Aorta (tissue), 5 donors: ENCODE data around the gene TBX2. TPM values are rescaled to one million over a fixed set of nuclear protein-coding genes. Genes with fewer than 3 reads are reported as not detected.
A peak's percentile ranks its signal among the peaks of the same experiment; 100 is the strongest.

Source experiments
- ATAC-seq: fragments of 200-7000 bp; cut with Tn5 transposase; one replicate; pipeline ENCODE4 v1.9.1; 2022; ENCODE audit warnings: moderate library complexity; ENCODE audit not compliant: low FRiP score
- DNase-seq, 2 donors: peaks; one replicate each; pipeline ENCODE4 v3.0.0-alpha.2; 2020
- H3K27ac ChIP-seq, 2 donors: one replicate each; pipeline ENCODE4 v1.5.1; 2013; ENCODE audit warnings: low read length in 2 of 2, mild to moderate bottlenecking in 2 of 2, moderate library complexity in 2 of 2, control low read depth in 1 of 2, inconsistent platforms in 1 of 2, low read depth in 1 of 2
- H3K27me3 ChIP-seq, 2 donors: one replicate each; pipeline ENCODE4 v1.6.1; 2013; ENCODE audit warnings: control low read depth in 1 of 2, low read length in 1 of 2, mild to moderate bottlenecking in 1 of 2, moderate library complexity in 1 of 2; ENCODE audit not compliant: insufficient read depth in 2 of 2, control insufficient read depth in 1 of 2
- H3K36me3 ChIP-seq, 2 donors: one replicate each; pipeline ENCODE4 v1.6.1; 2013; ENCODE audit warnings: control low read depth in 1 of 2, low read length in 1 of 2, mild to moderate bottlenecking in 1 of 2; ENCODE audit not compliant: insufficient read depth in 2 of 2, control insufficient read depth in 1 of 2
- H3K4me1 ChIP-seq, 2 donors: one replicate each; pipeline ENCODE4 v1.6.1; 2013; ENCODE audit warnings: low read length in 2 of 2, control low read depth in 1 of 2, mild to moderate bottlenecking in 1 of 2, moderate library complexity in 1 of 2; ENCODE audit not compliant: insufficient read depth in 2 of 2, control insufficient read depth in 1 of 2
- H3K4me3 ChIP-seq, 2 donors: one replicate each; pipeline ENCODE4 v1.5.1; 2013; ENCODE audit warnings: low read length in 2 of 2, control low read depth in 1 of 2, mild to moderate bottlenecking in 1 of 2
- H3K9me3 ChIP-seq: one replicate; pipeline ENCODE4 v1.6.1; 2013; ENCODE audit warnings: mild to moderate bottlenecking, low read length; ENCODE audit not compliant: control insufficient read depth
- WGBS, 2 donors: extraction: QIAGEN DNeasy Blood & Tissue Kit; methylation state at CpG; one replicate each; pipeline ENCODE4 v1.1.7; 2013; 5-methylcytosine and 5-hydroxymethylcytosine counted together
- intact Hi-C, 2 donors: fragments of 100-400 bp; cut with DNase I; formaldehyde crosslinking; loops; one replicate each; pipeline versions ENCODE4 v1.14.2 to v1.15.0; 2022
- polyA plus RNA-seq, 2 donors: library from polyadenylated mRNA; stranded (reverse); fragments of 200-250 nt; gene quantifications; one replicate each; pipeline ENCODE4 v1.2.3, GENCODE V29; 2013
- total RNA-seq, 2 donors: library from RNA; stranded (reverse); fragmentation: NEBNext Ultra II Directional; extraction: Animal tissue kit (Norgen Biotek cat#: 25700); gene quantifications; one replicate each; pipeline ENCODE4 v1.2.1, GENCODE V29; 2021
- donor health status: healthy with polysubstance abuse.
- donor health status: Bipolar disorder and iron deficiency.
- donor health status: DM: no; HTN: no; CAD: no.
- donor health status: DM: no; HTN: no; CAD: no.
- donor health status: DM: yes; HTN: yes; CAD: no.

TBX2 gene
- total and polyA plus RNA-seq, 4 donors, result 11.5 to 116 (median 35.7) TPM

DNA sequence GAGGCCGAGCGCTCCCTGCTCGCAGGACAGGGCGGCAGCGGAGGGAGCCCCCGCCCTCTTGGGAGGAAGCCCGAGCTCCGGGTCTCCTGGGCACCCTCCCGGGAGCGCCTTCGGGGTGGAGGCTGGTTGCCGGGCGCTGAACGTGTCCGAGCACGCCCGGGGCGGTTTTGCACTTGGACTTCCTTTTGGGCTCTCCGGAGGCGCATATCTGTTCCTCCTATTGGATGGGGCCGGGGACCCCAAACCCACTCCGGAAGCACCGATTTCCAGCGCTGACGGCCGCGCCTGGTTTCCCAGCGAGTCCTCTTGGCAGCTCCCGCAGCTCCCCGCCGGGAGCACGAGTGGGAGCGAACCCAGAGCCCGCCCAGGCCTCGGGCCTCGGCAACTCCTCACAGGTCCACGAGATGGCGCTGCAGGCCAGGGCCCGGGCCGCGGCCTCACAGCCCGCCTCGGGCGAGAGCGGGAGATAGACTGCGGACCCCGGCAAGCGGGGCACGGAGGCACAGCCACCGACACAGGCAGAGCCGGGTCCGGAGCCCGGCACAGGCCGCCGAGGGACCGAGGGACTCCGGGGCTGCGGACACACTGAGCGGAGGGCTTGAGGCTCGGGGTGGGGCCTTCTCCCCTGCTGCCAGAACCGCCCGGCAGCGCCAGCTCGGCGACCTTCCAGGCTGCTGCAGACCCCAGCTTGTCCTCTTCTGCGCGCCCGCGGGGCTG lies 12.7 kb downstream of the TBX2 start:
- intact Hi-C loops, result loop anchor here (2.0 to 10.0 kb wide), 5 partner anchors 80 to 690 kb away; partner anchors contain the start of gene MED13 (in 1 of the 2)
- WGBS, 2 donors, result 0% methylated on average over 55 to 69 of the region's 69 CpGs
- peak overlapping the region; percentile 38 to 97 for H3K27ac ChIP-seq

DNA sequence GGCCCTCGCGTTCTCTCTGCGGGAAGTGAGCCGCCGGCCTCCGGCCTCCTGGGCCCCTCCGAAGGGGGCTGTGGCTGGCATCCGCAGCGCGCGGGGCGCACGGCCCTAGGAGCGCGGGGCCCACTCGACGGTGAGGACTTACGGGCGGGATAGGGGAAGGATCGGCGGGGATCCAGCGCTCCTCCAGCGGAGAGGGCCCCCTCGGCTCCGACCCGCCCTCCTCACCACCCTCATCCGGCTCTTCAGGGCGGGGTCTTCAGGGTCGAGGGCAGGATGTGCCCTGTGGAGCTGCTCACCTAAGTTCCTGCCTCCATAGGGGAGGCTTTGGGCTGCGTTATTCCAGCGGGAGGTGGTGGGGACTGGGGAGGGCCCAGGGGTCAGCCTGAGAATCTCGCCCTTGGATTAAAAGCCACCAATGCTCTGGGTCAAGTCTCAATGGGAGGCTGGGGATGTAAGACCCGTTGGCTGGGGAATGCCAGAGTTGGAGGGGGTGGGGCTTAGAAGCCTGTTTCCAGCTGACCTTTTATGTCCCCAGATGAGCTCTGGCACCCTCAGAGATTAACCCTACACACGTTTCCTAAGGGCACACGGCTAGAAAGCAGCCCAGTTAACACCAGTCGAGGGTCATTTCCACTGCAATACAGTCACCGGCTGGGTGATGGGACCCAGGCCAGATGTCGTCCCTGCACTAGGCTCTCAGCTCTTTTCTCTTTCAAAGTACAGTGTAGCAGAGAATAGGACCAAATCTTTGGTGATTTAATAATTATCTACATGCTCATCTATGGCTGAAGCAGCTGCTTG lies 13.4 kb downstream of the TBX2 start:
- intact Hi-C loops, result loop anchor here (2.0 to 10.0 kb wide), 5 partner anchors 79 to 691 kb away; partner anchors contain the start of gene MED13 (in 1 of the 2)
- Histone ChIP-seq H3K36me3 (no peaks in the 10 kb centered on the region), H3K27ac (peak overlapping the region; percentile 10 to 24), H3K27me3 (no peaks in the 10 kb centered on the region), H3K4me3 (peak overlapping the region; percentile 29 to 64), H3K4me1 (no peaks in the 10 kb centered on the region), H3K9me3 (no peaks in the 10 kb centered on the region)
- 12 to 16% methylated on average over 33 to 38 of the region's 38 CpGs for WGBS, 2 donors
- peak in 1 of 2 donors; percentile 51 for DNase-seq
- no peak for ATAC-seq

More for the DNA sequence above, 12.7 kb downstream of the TBX2 start:
- H3K4me3 ChIP-seq, result peak overlapping the region; percentile 29 to 64
- no peaks in the 10 kb centered on the region for H3K36me3 ChIP-seq
- H3K4me1 ChIP-seq, result no peaks in the 10 kb centered on the region
- ATAC-seq (peak; percentile 90), DNase-seq (peak; percentile 88 to 94)
- no peaks in the 10 kb centered on the region for H3K9me3 ChIP-seq
- H3K27me3 ChIP-seq, result no peaks in the 10 kb centered on the region

DNA sequence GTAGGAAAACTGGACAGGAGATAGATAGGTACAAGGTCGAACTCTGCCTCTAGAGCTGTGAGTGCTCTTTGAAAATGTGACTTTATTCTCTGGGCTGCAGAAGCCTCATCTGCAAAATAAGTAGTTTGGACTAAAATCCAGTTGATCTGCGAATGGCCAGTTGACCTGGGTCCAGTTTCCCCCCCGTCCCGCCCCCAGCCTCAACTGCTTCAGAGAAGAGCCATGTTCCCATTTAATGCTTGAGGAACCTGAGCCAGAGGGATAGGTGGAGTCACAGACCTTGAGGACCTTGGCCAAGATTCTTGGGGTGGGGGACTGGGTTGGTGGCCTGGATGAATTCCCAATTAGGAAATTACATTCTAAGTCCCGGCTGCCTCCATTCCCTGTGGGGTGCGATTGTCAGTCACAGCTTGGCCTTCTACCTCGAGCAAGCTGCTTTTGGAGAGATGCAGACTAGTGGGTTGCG lies 14.1 kb downstream of the TBX2 start:
- DNase-seq, result peak in 1 of 2 donors; percentile 30
- H3K27ac ChIP-seq, result no peak overlapping the region
- intact Hi-C loops, result loop anchor here (2.0 to 10.0 kb wide), 5 partner anchors 79 to 691 kb away; partner anchors contain the start of gene MED13 (in 1 of the 2)
- H3K4me1 ChIP-seq, result no peaks in the 10 kb centered on the region
- 87 to 92% methylated on average over 8 of the region's 8 CpGs for WGBS, 2 donors
- H3K4me3 ChIP-seq, result no peak overlapping the region
- no peaks in the 10 kb centered on the region for H3K27me3 ChIP-seq
- ATAC-seq, result no peak
- H3K36me3 ChIP-seq, result no peaks in the 10 kb centered on the region
- H3K9me3 ChIP-seq, result no peaks in the 10 kb centered on the region

DNA sequence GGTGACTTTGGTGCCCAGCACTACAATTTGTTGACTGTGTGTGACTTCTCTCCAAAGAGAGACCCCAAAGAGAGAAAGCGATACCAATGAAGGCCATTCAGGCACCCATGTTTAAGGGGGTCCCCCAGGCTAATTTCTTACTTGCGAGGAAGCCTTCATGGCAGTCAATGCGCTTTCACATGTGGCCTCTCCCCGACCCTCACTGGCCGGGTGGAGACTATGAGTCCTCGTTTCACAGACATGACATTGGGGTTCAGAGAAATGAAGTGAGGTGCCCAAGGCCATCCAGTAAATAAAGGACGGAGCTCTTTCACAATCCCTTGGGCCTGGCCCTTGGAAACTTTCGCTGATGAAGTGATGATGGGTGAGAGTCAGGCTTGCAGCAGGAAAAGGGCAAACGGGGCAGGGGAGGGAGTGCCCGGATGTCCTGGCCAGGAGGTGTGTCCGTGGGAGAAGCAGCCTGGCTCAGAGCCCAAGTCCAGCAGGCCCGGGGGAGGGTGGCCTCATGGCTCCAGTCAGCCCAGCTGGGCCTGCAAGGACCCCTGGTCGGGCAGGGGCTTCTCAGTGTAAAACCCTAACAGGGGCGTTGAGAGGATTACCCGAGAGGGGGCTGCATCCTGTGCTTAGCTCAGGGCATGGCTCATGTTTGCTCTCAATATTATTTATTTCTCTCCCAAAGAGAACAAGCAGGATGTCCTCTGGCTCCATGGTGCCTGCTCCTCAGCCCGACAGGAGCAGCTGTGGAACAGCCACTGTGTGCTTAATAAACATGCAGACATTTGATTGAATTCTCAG lies 14.7 kb downstream of the TBX2 start:
- no peaks in the 10 kb centered on the region for H3K9me3 ChIP-seq
- ATAC-seq, result no peak
- H3K27ac ChIP-seq, result no peak overlapping the region
- peak; percentile 64 to 79 for DNase-seq
- H3K36me3 ChIP-seq, result no peaks in the 10 kb centered on the region
- no peaks in the 10 kb centered on the region for H3K27me3 ChIP-seq
- H3K4me3 ChIP-seq, result no peak overlapping the region
- H3K4me1 ChIP-seq, result no peaks in the 10 kb centered on the region
- whole genome bisulfite sequencing, 2 donors, result 67 to 68% methylated on average over 16 of the region's 16 CpGs
- intact Hi-C loops, result loop anchor here in 1 of 2 donors (5.0 to 10.0 kb wide), 4 partner anchors 78 to 692 kb away; partner anchors contain the start of gene MED13

DNA sequence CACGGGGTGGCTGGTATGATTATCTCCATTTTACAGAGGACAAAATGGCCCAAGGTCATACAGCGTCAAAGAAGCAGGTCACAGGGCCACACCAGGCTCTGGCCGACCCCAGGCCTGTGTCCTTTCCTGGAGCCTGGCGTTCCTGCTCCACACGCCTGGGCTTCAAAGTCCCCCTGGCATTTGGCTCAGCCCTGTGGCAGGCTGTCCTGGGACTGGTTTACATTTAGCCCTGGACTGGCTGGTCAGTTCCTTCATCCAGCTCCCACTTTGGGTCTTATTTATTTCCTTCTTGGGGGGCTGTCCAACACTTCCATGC lies 15.3 kb downstream of the TBX2 start:
- no peak overlapping the region for H3K27ac ChIP-seq
- H3K4me1 ChIP-seq, result no peaks in the 10 kb centered on the region
- intact Hi-C loops, result loop anchor here in 1 of 2 donors (5.0 to 10.0 kb wide), 4 partner anchors 77 to 693 kb away; partner anchors contain the start of gene MED13
- WGBS, 2 donors, result 86 to 87% methylated on average over 5 of the region's 5 CpGs
- H3K36me3 ChIP-seq, result no peaks in the 10 kb centered on the region
- ATAC-seq, result no peak
- no peaks in the 10 kb centered on the region for H3K27me3 ChIP-seq
- no peak overlapping the region for H3K4me3 ChIP-seq
- no peaks in the 10 kb centered on the region for H3K9me3 ChIP-seq
- DNase-seq, result peak in 1 of 2 donors; percentile 68

DNA sequence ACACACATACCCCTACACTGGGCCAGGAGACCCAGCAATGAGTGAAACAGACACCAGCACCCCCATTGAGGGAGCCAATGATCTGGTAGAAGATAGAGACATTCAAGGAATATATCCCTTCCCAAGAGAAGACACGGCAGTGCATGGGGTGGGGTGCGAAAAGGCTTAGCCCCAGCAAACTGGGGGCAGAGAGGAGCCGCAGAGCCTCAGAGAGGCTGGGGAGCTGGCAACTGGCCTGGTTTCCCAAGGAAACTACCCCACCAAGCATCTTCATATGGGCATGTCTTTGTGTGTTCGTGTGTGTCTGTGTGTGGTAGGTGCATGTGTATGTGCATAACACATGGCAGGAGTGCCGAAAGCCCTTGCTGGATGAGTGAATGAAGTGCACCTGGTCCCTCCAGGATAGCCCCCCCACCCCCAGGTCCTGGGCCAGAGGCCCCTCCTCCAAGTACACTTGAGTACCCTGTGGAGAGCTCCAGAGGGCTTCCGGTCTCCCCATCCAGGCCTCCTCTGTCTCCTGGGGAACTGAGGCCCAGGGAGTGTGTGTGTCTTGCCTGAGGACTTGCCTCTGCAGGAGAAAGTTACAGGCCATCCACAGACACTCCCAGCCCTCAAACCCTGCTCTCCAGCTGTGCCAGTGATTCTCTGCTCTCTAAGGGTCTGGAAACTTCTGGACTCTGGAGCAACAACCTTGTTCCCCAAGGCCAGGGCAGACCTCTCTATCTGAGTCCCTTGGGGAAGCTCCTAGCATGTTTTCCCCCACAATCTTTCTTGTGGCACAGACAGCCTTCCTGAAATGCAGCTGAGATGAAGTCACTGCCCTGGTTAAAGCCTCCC lies 15.9 kb downstream of the TBX2 start:
- Histone ChIP-seq H3K27ac (peak overlapping the region in 1 of 2 donors; percentile 56), H3K36me3 (no peaks in the 10 kb centered on the region), H3K4me3 (no peak overlapping the region), H3K4me1 (no peaks in the 10 kb centered on the region), H3K27me3 (no peaks in the 10 kb centered on the region), H3K9me3 (no peaks in the 10 kb centered on the region)
- peak in 1 of 2 donors; percentile 70 for DNase-seq
- WGBS, 2 donors, result 95 to 97% methylated on average over 6 of the region's 6 CpGs
- intact Hi-C loops, result loop anchor here (2.0 to 10.0 kb wide), 2 partner anchors 73 to 649 kb away; partner anchors contain the start of gene MED13 (in 1 of the 2)
- no peak for ATAC-seq

DNA sequence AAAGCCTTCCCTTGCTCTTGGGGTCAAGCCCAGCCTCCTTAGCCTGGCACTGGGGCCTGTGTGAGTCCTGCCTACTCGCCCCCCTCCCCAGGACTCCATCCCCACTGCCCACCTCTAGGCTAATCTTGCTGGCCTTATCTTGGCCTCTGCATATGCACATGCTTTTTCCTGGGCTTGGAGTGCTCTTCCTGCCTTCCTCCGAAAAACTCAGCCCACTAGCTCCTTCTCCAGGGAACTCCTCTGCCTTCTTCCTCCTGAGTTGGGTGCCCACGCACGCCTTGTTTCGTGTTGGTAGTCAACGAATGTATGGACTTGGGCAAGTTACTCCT lies 16.5 kb downstream of the TBX2 start:
- H3K36me3 ChIP-seq, result no peaks in the 10 kb centered on the region
- no peaks in the 10 kb centered on the region for H3K9me3 ChIP-seq
- WGBS, 2 donors, result 65 to 68% methylated on average over 6 of the region's 6 CpGs
- no peak overlapping the region for H3K4me3 ChIP-seq
- ATAC-seq (no peak), DNase-seq (peak in 1 of 2 donors; percentile 53)
- intact Hi-C loops, result loop anchor here (2.0 to 10.0 kb wide), 2 partner anchors 73 to 649 kb away; partner anchors contain the start of gene MED13 (in 1 of the 2)
- peak overlapping the region in 1 of 2 donors; percentile 56 for H3K27ac ChIP-seq
- no peaks in the 10 kb centered on the region for H3K4me1 ChIP-seq
- H3K27me3 ChIP-seq, result no peaks in the 10 kb centered on the region
